CD4-positive, alpha-beta T cell treated with Interleukin-17A for 1 hour (primary cell): Measurements from ENCODE around the gene CTAGE8.
"Not testable (repeated sequence)": the region's sequence is repeated elsewhere in the genome, so short reads cannot be mapped to it uniquely, and the experiment has no call there.

Source experiments
- DNase-seq: peaks from one replicate; pipeline ENCODE4 v3.0.0-alpha.2; 2020

Gene CTAGE8, protein sequence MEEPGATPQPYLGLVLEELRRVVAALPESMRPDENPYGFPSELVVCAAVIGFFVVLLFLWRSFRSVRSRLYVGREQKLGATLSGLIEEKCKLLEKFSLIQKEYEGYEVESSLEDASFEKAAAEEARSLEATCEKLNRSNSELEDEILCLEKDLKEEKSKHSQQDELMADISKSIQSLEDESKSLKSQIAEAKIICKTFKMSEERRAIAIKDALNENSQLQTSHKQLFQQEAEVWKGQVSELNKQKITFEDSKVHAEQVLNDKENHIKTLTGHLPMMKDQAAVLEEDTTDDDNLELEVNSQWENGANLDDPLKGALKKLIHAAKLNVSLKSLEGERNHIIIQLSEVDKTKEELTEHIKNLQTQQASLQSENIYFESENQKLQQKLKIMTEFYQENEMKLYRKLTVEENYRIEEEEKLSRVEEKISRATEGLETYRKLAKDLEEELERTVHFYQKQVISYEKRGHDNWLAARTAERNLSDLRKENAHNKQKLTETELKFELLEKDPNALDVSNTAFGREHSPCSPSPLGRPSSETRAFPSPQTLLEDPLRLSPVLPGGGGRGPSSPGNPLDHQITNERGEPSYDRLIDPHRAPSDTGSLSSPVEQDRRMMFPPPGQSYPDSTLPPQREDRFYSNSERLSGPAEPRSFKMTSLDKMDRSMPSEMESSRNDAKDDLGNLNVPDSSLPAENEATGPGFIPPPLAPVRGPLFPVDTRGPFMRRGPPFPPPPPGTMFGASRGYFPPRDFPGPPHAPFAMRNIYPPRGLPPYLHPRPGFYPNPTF

DNA sequence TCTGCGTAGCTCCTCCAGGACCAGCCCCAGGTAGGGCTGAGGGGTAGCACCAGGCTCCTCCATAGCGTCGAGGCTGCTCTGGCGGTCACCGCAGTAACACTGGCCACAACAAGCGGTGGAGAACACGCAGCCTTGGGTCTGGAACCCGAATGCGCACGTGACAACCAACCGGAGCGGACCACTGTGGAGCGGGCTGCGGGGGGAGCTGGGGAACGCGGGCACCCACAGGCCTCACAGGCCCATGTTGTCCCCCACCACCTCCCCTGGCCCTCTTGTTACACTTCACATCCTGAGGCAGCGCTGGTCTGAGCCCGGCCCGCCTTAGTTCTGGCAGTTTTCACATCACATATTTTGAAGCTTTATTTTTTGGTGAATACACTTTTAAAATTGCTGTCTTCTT, at the start of gene CTAGE8:
Gene CTAGE8, minus strand, starts transcription at position 101 of the 400 bp plus-strand sequence. Its CDS starts 38 bp downstream, at position 63.
- DNase-seq: not testable (repeated sequence)

DNA sequence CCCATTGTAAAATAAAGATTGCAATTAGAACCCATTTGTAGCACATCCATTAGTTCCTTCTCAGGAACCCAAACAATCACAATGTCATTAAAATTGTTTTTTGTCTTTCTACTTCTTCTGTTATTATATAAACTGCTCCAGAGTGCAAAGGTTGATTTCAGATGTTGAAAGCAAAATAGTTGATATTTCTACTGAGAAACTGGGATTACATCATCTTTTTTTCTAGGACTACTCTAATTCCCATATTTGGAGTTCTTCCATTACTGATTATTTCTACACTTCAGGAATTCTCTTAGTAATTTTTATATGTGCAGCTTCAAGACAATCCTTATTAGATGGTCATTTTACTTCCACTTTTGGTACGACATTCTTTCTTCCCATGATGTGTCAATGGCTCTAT, 48.4 kb upstream of the CTAGE8 start:
- DNase-seq: not testable (repeated sequence)

- DNase-seq: not testable (repeated sequence)
These were observed 42.9 kb upstream of the CTAGE8 start, which contains the start of gene OR2A1 for GRCh38 chr7:144311872-144312469. OR2A1 (plus strand) TSS chr7:144312419; CDS start chr7:144318125, 5,706 bp downstream.

- DNase-seq: not testable (repeated sequence)
These were observed 42.1 kb upstream of the CTAGE8 start for GRCh38 chr7:144311218-144311617.

GRCh38 chr7:144309702-144310101, 40.6 kb upstream of the CTAGE8 start:
- not testable (repeated sequence) for DNase-seq

DNA sequence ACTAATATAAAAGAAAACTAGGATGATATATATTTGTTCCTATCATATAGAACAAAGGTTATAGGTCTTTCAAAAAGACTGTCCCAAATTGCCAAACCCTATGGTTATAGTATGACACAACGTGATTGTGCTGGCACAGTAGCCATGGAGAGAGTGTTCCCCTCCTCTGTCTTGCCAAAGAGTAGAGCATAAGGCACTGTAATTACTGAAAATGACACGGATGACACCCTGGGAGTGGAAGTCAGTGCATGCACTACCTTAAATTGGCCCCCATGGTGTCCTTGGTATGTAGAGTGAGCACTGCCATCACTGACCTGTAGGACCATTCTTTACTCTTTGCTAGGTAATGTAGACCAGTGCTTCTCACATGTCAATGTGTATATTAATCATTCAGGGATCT, 36.1 kb upstream of the CTAGE8 start:
- not testable (repeated sequence) for DNase-seq

DNA sequence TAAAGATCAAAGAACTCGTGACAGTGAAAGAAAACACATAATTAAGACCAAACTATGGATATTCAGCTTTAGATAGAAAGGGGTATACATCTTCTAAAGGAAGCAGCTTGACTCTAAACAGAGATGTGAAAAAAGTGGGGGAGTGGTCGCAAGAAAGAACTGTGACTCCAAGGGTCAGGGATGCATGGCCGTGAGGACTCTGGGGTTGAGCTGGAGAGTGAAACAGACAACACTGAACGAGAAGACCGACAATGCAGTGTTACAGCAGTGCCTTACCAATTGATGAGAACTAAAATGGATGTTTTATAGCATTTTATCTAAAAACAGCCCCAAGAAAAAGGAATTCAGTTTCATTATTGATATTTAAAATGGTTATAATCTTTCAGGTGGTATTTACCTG, 34.5 kb upstream of the CTAGE8 start:
- DNase-seq: not testable (repeated sequence)

GRCh38 chr7:144302578-144303303, 33.7 kb upstream of the CTAGE8 start:
- DNase-seq: not testable (repeated sequence)

GRCh38 chr7:144293794-144294499, 24.9 kb upstream of the CTAGE8 start:
- DNase-seq: peak; percentile 23

DNA sequence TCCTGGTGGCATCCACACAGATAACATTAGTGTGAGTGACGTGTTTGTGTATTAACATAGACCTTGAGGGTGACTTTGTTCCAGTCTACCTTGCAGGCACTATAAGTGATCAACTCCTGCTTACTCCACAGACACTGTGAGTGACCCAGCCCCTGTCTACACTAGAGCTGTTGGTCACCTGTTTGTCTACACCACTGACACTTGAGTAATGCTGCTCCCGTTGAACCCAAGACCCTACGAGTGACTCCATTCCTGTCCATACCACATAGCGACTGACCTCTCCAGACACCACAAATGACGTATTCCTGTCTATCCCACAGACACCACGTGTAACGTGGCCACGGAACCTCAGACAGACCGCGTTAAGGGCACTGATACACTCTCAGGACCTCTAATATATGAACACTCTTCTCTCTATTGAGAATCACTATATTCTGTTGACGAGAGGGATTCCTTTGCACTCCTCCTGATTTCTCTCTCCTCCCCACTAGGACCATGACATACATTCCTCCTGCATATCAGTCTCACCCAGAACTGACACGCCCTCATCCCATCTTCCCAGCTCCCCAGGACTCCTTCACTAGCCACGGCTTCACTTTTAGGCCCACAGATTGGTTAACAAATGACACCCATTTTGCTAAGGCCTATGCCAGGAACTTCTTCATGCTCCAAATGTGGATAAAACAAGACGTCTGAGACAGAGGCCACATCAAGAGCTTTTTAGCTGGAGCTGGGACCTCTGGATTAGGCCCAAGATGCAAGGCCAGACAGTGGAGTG, 23.5 kb upstream of the CTAGE8 start:
- DNase-seq: peak; percentile 15

DNA sequence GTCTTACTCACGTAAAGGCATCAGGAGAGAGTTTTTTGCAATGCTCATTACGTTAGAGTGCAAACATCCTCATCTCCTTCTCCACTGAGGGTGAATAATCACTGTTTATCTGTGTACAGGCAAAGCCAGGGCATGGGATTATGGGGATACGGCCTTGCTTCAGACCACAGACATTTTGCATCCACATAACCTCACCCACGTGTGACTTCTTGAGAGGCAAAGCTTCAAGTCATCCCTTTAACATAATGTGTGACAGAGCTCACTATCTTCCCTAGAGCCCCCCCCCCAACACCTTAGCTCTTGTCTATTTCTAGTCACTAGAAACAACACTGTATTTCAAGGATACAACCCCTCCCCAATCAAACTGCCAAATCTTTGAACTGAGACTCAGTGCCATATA, 22.5 kb upstream of the CTAGE8 start:
- DNase-seq: not testable (repeated sequence)

- not testable (repeated sequence) for DNase-seq
These were observed 18.2 kb upstream of the CTAGE8 start for GRCh38 chr7:144287171-144287784.

DNA sequence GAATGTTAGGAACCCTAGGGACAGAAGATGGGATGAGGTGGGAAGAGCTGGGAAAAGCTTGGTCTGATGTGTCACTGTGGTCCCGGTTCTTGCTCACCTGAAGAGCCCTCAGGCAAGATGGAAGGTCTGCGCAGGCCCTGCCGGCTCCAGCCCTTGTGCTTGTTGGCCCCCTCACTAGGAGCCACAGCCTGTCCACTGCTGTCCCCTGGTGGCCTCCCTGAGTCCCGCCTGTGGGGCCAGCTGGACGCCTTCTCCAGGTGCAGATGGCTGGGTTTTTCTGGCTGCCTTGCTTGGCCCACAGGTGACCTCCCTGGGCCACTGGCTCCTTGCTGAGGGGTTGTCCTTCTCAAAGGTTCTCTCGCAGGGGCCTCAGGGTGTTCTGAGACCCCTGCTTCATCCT, 14.6 kb upstream of the CTAGE8 start:
- not testable (repeated sequence) for DNase-seq

GRCh38 chr7:144282490-144282889, 13.4 kb upstream of the CTAGE8 start:
- DNase-seq: not testable (repeated sequence)

GRCh38 chr7:144281981-144282380, 12.9 kb upstream of the CTAGE8 start:
- DNase-seq: not testable (repeated sequence)

GRCh38 chr7:144280010-144280409, 10.9 kb upstream of the CTAGE8 start:
- DNase-seq: not testable (repeated sequence)

DNA sequence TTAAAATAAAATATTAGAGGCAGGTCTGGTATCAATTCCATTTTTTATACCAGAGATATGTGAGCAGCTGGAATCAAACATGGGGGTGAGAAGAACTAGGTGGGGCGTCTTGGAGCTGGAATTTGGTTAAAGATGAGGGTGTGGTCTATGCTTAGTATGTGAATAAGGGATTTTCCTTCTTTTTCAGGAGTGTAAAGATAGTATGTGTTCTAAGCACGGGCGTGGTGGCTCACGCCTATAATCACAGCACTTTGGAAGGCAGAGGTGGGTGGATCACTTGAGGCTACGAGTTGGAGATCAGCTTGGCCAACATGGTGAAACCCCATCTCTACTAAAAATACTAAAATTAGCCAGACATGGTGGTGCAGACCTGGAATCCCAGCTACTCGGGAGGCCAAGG, 6.2 kb upstream of the CTAGE8 start:
- not testable (repeated sequence) for DNase-seq

- not testable (repeated sequence) for DNase-seq
These were observed 4.4 kb downstream of the CTAGE8 start, which contains the start of gene OR2A7 for GRCh38 chr7:144264692-144265091. OR2A7 (minus strand) TSS chr7:144264792; CDS start chr7:144259628, 5,164 bp downstream.

DNA sequence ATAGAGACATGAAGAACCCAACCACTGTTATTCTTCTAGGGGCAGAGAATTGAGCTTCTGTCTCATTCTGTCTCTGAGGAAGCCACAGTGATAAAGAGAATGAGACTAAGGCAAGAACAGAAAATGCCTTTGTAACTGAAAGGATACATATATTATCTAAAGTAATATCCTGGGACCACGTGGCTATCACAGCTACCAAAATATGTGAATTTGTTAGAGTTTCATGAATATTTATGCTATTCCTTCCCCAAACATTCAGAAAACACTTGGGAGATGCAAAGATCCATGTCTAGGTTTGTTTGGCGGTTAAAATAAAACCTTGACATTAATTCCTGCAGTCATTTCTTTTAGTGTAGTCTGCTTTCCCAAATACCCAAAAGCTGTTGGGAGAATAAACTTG, 7.0 kb downstream of the CTAGE8 start:
- not testable (repeated sequence) for DNase-seq

DNA sequence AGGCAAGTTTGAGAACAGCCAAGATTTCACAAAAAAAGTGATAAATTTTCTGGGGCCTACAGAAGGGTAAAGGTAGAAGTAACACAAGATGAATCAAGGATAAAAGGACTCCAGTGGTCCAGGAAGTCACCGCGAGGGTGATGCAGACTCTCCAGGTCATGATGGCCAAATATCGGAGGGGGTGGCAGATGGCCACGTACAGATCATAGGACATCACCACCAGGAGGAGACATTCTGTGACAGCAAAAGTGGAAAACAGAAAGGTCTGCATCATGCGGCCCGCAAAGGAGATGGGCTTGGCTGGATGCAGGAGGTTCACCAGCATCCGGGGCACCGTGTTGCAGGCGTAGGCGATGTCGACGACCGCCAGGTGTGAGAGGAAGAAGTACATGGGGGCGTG, 10.0 kb downstream of the CTAGE8 start:
- DNase-seq: not testable (repeated sequence)
